Neural cell (in vitro differentiated cells): ENCODE data around the gene HOXA1.

Experiments
- CTCF ChIP-seq: fragments of 450-650 bp; IDR thresholded peaks from 2 replicates; pipeline ENCODE4 v1.5.1; 2014; ENCODE audit warnings: antibody characterized with exemption, mild to moderate bottlenecking, moderate library complexity; ENCODE audit not compliant: poor library complexity, severe bottlenecking
- TAF1 ChIP-seq: IDR thresholded peaks from 2 replicates; pipeline ENCODE4 v1.6.1; 2012; ENCODE audit warnings: low read depth
- TF ChIP-seq, protein P1 (sequence below): IDR thresholded peaks from 2 replicates; pipeline ENCODE4 v1.6.1; 2012; ENCODE audit warnings: borderline replicate concordance

- TF ChIP-seq CTCF: no peak
- TF ChIP-seq TAF1: no peak
- TF ChIP-seq, protein P1, sequence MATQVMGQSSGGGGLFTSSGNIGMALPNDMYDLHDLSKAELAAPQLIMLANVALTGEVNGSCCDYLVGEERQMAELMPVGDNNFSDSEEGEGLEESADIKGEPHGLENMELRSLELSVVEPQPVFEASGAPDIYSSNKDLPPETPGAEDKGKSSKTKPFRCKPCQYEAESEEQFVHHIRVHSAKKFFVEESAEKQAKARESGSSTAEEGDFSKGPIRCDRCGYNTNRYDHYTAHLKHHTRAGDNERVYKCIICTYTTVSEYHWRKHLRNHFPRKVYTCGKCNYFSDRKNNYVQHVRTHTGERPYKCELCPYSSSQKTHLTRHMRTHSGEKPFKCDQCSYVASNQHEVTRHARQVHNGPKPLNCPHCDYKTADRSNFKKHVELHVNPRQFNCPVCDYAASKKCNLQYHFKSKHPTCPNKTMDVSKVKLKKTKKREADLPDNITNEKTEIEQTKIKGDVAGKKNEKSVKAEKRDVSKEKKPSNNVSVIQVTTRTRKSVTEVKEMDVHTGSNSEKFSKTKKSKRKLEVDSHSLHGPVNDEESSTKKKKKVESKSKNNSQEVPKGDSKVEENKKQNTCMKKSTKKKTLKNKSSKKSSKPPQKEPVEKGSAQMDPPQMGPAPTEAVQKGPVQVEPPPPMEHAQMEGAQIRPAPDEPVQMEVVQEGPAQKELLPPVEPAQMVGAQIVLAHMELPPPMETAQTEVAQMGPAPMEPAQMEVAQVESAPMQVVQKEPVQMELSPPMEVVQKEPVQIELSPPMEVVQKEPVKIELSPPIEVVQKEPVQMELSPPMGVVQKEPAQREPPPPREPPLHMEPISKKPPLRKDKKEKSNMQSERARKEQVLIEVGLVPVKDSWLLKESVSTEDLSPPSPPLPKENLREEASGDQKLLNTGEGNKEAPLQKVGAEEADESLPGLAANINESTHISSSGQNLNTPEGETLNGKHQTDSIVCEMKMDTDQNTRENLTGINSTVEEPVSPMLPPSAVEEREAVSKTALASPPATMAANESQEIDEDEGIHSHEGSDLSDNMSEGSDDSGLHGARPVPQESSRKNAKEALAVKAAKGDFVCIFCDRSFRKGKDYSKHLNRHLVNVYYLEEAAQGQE: no peak
Measured at GRCh38 chr7:27095897-27096767, at the start of gene HOXA1.
